ENCODE results near the gene SPRED1.

SPRED1 gene

DNA sequence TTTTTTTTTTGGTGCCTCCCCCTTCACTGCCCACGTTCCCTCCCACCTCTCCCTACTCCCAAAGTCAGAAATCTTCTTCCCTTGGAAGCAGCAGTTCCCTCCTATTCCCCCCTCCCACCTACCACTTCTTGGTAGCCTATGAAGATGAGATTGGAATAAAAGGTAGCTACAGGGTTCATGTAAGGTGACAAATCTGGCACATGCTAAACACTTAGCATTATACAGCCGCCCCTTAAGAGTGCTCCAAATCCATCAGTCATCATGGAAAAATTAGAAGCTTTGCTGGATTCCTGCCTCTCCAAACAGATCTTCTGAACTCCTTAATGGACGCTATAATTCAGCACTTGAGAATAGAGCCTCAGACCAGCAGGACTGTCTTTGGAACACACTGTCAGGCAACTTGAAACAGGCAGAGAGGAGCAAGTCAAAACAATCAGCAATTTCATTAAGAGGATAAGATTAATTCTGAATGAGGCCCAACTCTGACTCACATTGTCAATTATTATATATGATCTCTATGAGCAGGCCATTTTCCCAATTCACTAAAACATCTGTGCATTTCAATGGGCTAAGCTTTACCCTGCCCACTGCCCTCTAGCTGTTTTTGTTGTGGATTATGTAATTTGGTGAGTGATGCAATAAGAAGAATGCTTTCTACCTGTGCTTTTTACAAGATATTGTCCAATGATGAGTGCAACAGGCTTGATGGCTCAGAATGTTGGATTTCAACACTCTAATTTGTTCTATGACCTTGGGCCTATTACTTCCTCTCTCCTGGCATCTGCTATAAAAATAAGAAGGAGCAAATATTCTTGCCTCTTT lies 34.6 kb upstream of the SPRED1 start:
- TF ChIP-seq, protein P1, sequence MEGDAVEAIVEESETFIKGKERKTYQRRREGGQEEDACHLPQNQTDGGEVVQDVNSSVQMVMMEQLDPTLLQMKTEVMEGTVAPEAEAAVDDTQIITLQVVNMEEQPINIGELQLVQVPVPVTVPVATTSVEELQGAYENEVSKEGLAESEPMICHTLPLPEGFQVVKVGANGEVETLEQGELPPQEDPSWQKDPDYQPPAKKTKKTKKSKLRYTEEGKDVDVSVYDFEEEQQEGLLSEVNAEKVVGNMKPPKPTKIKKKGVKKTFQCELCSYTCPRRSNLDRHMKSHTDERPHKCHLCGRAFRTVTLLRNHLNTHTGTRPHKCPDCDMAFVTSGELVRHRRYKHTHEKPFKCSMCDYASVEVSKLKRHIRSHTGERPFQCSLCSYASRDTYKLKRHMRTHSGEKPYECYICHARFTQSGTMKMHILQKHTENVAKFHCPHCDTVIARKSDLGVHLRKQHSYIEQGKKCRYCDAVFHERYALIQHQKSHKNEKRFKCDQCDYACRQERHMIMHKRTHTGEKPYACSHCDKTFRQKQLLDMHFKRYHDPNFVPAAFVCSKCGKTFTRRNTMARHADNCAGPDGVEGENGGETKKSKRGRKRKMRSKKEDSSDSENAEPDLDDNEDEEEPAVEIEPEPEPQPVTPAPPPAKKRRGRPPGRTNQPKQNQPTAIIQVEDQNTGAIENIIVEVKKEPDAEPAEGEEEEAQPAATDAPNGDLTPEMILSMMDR (IDR thresholded peaks at IDR 0.05; ENCODE audit: control extremely low read depth, extremely low read depth, low read depth, missing control alignments): no peak
- ChIA-PET CTCF (interaction anchor here (1.8 kb wide), 1 partner anchor 12 kb away, joined by 5 read pairs; no protein-coding TSS in a partner anchor), POLR2A (no interaction called here)
- DNase-seq (ENCODE audit: extremely low spot score): no peak

DNA sequence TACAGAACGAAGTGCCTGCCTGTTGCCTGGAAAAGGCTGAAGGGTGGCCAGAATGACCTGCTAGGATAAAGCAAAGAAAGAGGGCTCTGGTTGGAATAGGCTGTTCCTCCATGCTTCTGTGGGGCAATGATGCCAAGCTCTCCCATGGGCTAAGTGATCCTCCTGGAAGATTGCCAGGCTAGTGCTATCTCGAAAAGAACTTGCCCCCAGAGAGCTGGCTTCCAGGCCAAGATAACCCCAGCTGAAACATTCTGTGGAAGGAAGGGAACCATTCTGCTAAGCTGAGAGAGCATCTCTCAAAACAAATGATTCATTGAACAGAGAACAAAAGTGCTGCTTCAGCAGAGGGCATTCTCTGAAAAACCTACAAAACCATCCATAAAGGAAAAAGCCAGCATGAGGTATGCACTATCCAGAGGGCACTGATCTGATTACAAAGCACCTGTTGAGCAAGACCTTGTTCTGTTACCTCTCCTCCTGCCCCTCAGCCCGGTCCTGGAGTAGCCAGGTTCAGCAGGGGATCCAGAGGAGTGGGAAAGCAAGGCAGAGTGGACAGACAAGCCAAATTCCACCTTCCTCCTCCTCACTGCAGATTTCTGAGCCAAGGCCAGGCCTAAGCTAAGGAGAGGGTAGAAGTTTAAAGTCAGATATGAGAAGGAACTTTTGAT lies 31.9 kb upstream of the SPRED1 start:
- ChIA-PET CTCF (interaction anchor here (1.4 to 1.9 kb wide), 2 partner anchors 8 to 9 kb away, joined by 3 to 7 read pairs; no protein-coding TSS in a partner anchor), POLR2A (no interaction called here)
- TF ChIP-seq, protein P1 (IDR thresholded peaks at IDR 0.05; ENCODE audit: control extremely low read depth, extremely low read depth, low read depth, missing control alignments): no peak
- no peak for DNase-seq (ENCODE audit: extremely low spot score)

DNA sequence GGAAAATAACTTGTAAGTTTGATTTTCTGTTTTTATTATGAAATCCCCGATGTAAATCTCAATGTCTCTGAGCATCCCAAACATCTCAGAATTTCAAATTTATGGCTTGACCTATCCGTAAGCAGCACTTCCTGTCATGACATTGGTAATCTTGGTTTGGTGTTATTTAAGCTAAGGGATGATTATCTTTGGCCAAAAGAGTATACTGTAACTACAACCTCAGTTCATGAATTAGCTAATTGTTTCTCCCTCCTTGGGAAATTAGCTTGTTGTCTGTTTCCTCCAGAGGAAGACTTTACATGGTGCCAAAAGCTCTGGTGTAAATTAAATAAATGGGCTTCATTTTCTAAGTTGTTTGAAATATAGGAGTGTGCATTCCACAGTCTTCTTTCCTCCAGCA lies 28.1 kb upstream of the SPRED1 start:
- POLR2A ChIA-PET: no interaction called here
- TF ChIP-seq, protein P1 (IDR thresholded peaks at IDR 0.05; ENCODE audit: control extremely low read depth, extremely low read depth, low read depth, missing control alignments): no peak
- no peak for DNase-seq (ENCODE audit: extremely low spot score)
- CTCF ChIA-PET: interaction anchor here (1.6 kb wide), 1 partner anchor 9 kb away, joined by 5 read pairs; no protein-coding TSS in a partner anchor

DNA sequence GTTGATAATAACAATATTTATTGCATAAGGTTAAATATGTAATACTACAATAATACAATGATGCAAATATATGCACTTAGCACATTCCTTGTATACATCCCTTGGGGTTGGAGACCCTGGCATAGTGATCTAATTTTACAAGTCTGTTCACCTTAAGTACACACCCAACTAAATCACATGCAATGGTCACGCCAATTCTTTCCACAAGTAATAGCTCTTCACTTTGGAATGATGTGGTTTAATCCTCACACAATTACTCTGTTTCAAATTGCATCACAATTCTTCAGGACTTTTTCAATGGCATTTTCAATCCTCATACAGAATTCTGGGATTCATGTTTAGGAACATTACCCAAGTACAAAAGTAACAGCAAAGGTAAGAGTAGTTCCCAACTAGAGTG lies 27.3 kb upstream of the SPRED1 start:
- CTCF ChIA-PET: interaction anchor here (1.6 kb wide), 1 partner anchor 10 kb away, joined by 5 read pairs; no protein-coding TSS in a partner anchor
- POLR2A ChIA-PET: no interaction called here
- DNase-seq (ENCODE audit: extremely low spot score): no peak
- TF ChIP-seq, protein P1 (IDR thresholded peaks at IDR 0.05; ENCODE audit: control extremely low read depth, extremely low read depth, low read depth, missing control alignments): no peak

DNA sequence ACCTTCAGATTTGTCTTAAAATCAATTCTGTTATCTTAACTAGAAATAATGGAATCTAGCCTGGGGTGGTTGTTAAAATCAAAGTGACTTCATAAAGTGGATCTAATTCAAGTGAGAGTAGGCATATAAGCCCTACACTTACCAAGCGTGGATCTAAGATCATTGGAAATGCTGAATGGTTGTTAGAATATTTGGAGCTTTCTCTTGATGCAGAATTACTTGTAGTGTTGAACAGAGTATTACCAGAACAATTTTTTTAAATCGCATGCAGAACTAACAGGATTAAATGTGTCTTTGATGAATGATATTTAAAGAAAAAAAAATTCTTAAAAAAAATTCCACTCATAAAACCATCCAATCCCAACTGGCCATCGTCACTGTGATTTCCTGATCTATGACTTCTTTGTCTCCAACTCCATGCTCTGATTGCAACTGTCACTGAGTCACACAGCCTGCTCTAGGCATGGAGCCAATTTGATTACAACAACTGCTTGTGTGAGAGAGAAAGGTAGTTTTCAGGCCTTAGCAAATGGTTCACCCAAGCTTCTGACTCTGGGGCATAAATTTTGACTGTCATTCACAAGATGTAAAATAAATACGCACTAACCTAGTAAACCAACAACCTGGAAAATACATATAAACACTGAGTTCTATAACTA lies 25.9 kb upstream of the SPRED1 start:
- DNase-seq (ENCODE audit: extremely low spot score): no peak
- CTCF ChIA-PET: interaction anchor here (1.2 kb wide), 1 partner anchor 9 kb away, joined by 4 read pairs; no protein-coding TSS in a partner anchor
- TF ChIP-seq, protein P1 (IDR thresholded peaks at IDR 0.05; ENCODE audit: control extremely low read depth, extremely low read depth, low read depth, missing control alignments): no peak
- POLR2A ChIA-PET: no interaction called here

DNA sequence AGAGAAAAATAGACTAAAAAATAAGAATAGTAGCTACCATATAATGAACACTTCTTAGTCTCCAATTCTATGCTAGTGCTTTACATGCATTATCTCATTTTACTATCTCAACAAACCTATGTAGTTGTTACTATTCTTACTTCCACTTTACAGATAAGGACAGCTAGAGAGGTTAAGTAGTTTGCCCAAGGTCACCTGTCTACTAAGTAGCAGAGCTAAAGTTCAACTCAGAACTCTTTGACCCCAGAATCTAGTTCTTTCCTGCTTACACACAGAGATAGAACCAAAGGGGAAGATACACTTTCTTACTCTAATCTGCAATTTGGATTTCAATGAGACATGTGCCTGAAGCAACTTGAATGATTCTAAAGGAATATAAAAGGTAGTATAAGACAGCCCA lies 24.7 kb upstream of the SPRED1 start:
- TF ChIP-seq, protein P1 (IDR thresholded peaks at IDR 0.05; ENCODE audit: control extremely low read depth, extremely low read depth, low read depth, missing control alignments): no peak
- ChIA-PET POLR2A (no interaction called here), CTCF (interaction anchor here (1.4 kb wide), 1 partner anchor 12 kb away, joined by 3 read pairs; no protein-coding TSS in a partner anchor)
- no peak for DNase-seq (ENCODE audit: extremely low spot score)

Data from GM10248 (cell line).